KBM-7 (cell line): ENCODE data around the gene ADGRE2.

Experiments used
- DNase-seq: peaks from one replicate; pipeline ENCODE4 v3.0.0-alpha.2; 2015
- in situ Hi-C: fragments of 300-500 bp; cut with MboI; formaldehyde crosslinking; loops from 2 replicates; pipeline ENCODE4 v1.14.3; 2020; ENCODE audit warnings: low sequenced_read_pairs, low pct_unique_long_range_greater_than_20kb, mixed read lengths

The ADGRE2 gene

DNA sequence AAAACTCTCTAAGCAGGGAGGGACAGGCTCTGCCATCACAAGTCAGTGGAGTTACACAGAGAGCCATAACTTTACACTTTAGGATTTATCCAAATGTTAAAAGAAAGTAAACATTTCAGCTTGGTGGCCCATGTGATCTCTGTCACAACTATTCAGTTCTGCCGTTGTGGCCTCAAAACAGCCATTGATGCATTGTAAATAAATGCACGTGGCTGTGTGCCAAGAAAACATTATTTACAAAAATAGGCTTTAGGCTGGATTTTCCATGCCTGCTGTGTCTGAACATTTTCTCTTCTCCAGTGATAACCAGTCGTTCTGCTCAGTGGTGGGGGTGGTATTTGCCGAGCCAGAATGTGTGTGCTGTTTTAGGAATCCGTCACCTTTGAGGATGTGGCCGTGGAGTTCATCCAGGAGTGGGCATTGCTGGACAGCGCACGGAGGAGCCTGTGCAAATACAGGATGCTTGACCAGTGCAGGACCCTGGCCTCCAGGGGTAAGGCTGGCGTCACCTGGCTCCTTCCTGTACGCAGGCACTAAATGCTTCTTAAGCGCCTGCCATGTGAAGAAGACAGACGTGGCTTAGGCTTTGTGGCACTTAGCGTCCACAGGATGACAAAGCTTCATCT lies 83.6 kb downstream of the ADGRE2 start:
- in situ Hi-C loops: no loop called here
- no peak for DNase-seq

DNA sequence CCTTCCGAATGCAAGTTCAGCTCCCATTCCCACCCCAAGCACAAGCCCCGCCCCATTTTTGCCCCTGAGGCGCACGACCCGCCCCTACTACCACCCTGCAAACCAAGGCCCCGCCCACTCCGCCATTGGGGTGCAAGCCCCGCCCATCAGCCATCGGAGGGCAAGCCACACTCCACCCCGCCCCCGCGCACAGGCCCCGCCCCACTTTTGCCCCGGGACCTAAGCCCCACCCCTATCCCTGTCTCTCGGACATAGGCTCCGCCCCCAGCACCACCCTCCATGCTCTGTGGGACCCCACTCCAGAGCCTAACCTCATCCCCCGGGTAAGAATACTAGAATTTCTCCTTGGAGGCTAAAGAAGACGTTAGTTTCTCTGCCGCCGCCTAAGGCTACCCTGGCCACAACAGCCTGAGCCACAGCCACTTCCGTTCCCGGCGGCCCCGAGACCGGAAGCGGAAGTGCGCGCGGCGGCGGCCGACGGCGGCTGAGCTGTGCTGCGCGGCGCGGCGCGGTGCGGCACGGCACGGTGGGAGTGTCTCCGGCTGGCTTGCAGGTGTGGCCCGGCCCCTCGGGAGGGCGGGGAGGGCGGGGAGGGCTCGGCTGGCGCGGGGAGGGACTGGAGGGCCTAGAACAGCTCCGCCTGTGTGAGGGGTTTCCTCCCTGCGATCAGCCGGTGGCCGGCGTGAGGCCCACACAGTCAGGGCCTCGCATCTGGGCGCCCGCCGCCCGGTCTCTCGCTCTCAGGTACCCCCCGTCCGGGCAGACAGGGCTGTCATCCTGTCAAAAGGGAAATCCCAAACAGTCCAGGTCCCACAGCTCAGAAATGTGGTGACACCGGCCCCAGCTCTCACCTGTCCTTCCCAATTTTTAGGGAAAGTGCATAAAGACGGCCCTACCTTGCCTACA lies 88.5 kb downstream of the ADGRE2 start, which contains the start of gene ZNF333:
ZNF333 (plus strand) TSS at position 451 of the 906 bp plus-strand sequence. CDS start 3,444 bp downstream, outside the sequence.
- DNase-seq: peak; percentile 93
- in situ Hi-C loops: loop anchor here (10.0 kb wide), 1 partner anchor 115 kb away; the partner anchor contains the start of gene NDUFB7

DNA sequence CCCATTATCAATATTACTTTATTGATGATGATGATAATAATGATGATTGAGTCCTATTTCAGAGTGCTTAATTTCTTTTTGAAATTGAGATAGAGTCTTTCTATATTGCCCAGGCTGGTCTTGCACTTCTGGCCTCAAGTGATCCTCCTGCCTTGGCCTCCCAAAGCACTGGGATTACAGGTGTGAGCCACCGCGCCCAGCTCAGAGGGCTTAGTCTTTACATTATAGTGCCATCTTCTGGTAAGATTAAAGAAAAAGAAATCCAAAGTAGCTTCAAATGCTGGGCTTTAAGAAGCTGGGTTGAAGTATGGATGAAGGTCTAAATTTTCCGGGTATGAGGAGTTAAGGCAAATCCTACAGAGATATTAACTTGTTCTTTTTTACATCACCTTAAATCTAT lies 91.9 kb downstream of the ADGRE2 start:
- peak; percentile 57 for DNase-seq
- in situ Hi-C loops: loop anchor here (10.0 kb wide), 1 partner anchor 112 kb away; the partner anchor contains the start of gene NDUFB7

DNA sequence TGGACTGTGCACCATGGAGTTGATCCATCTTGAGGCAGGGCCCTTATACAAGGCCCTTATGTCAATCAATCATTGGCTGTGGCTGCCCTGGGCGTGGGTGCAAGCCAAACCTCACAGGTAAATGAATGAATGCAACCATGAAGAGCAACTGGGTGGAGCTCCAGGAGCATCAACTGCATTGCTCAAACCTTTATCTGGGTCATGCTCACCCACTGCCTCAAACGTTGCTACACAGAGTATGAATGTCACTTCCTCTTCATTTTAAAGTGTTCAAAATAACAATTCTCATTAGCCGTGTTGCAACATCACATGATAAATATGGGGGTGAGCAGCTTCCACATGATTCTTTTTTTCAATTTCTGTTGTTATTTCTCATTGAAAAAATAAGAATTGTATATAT lies 94.9 kb downstream of the ADGRE2 start:
- no peak for DNase-seq
- in situ Hi-C loops: loop anchor here (10.0 kb wide), 1 partner anchor 109 kb away; the partner anchor contains the start of gene NDUFB7
